Measurements from ENCODE around the gene PAXX.
"Not testable (repeated sequence)": the region's sequence is repeated elsewhere in the genome, so short reads cannot be mapped to it uniquely, and the experiment has no call there.

The PAXX gene

DNA sequence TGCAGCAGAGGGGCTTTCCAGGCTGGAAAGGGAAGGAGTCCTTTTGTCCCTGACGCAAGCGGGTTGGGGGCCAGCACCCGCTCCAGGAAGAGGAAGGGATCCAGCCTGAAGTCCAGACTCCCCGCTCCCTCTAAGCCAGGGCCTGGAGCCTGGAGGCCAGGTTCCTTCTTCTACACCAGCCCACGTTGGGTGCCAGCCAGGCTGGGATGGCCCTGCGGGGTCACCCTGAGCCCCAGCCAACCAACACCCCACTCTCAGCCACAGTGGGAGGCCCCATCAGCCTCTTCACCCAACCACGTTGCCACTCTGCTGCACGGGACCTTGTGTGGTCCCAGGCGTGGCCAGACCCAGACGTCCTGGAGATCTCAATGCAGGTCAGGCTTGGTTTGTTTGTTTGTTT is 40.6 kb downstream of the PAXX start:
- DNase-seq (ENCODE audit: low spot score), result no peak

DNA sequence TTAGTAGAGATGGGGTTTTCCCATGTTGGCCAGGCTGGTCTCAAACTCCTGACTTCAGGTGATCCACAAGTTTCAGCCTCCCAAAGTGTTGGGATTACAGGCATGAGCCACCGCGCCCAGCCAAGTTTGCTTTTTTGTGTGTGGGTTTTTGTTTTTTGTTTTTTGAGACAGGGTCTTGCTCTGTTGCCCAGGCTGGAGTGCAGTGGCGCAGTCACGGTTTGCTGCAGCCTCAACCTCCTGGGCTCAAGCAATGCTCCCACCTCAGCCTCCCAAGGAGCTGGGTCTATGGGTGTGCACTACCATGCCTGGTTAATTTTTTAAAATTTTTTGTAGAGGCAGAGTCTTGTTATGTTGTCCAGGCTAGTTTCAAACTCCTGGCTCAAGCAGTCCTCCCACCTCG is 41.3 kb downstream of the PAXX start:
- not testable (repeated sequence) for DNase-seq (ENCODE audit: low spot score)

DNA sequence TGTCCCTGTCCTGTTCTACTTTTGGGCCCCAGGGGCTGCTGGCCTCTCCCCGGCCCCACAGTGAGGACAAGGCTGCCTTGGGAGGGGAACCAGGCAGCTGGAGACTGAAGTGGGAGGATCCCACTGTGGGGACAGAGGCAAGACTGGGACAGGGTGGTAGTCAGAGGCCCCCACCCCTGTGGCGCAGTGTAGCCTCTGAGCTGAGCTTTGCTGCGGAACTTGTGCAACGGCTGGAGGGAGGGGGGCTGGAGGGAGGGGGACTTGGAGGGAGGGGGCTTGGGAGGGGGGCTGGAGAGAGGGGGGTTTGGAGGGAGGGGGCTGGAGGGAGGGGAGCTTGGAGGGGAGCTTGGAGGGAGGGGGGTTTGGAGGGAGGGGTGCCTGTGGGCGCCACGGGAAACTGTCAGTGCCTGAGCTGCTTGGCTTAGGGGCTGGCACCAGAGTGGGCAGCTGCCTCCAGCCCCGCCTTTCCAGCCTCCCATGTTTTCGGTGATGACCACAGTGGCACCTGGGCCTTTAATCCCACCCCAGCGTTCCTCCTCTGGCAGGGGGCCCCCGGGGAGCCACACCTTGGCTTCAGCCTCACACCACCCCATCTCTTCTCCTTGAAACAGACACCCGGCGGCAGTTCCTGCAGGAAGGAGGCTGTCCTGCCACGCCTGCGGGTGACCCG is 42.0 kb downstream of the PAXX start:
- no peak for DNase-seq (ENCODE audit: low spot score)

DNA sequence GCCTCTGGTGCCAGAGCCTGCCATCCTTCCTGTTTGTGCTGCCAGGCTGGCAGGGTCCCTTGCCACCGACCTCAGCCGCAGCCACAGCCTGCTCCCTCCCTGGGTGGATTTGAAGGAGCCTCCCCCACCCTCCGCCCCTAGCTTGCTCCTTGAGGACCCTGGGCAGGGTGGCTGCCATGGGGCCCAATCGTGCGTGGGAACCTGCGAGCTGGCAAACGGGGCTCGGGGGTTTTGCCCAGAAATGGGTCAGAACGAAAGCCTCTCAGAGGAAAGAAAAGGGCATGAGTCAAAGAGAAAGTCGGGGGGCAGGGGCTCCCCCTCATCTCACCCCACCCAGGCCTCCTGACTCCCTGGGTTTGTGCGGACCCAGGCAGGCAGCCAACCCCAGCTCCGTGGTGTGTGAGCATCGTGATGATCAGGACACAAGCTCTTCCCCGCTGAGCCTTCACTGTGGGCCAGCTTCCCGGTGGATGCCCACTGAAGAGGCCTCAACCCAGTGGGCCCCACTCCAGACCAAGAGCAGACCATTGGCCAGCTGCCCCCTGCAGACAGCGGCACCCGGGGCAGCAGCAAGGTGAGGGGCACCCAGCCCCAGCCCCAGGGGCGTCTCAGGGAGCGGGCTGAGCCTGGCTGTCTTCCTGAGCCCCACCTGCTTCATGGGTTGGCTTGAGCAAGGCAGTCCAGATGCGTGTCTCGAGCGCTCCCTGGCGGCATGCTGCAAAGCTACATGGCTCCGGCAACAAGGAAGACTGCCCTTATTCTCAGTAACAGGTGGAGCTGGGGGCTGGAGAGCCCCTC is 42.7 kb downstream of the PAXX start:
- peak; percentile 83 for DNase-seq (ENCODE audit: low spot score)

DNA sequence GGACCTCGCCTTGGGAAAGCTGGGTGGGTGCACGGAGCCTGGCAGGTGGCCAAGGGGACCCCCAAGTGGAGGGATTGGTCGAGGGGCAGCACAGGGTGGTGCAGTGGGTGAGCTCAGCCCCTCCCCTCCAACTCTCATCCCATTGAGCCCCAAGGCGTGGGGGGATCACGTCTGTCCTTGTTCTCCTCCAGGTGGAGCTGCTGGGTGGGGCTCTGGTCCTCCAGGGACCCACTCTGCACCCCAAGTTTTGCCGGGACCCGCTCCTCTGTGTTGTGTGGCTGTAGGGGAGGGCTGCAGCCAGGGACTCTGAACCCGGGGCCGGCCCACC is 43.2 kb downstream of the PAXX start:
- DNase-seq (ENCODE audit: low spot score), result no peak

DNA sequence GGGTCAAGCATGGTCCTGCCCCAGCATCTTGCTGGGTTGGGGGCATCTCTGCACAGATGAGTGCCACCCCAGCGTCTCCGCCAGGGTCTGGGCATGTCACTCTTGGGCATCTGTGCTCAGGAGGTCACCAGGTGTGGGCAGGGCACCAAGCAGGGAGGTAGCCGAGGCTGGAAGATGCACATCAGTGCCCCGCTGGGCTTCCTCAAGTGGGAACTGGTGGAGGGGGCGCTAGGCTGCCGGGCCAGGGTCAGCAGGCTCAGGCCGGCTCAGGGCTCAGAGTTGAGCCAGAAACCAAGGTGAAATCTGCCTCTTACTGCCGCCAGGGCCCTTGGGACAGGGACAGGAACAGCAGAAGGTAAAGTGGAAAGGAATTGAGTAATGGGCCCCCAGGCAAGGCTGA is 43.7 kb downstream of the PAXX start:
- DNase-seq (ENCODE audit: low spot score), result no peak

DNA sequence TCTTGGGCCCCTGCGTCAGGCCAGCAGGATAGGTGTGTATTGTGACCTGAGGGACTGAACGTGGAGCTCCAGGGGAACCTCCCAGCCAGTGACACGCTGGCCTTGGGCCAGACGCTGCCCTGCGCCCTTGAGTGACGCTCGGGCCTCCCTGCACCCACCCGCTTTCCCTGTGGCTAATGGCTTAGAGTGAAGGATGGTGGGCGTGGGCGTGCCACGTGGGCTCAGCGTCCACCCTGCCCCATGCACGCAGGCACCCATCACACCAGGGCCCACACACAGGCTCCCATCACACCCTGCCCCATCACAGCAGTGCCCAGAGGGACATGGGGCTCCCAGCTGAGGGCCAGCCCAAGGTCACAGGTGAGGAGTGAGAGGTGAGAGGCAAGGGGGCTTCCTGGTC is 44.8 kb downstream of the PAXX start:
- no peak for DNase-seq (ENCODE audit: low spot score)

DNA sequence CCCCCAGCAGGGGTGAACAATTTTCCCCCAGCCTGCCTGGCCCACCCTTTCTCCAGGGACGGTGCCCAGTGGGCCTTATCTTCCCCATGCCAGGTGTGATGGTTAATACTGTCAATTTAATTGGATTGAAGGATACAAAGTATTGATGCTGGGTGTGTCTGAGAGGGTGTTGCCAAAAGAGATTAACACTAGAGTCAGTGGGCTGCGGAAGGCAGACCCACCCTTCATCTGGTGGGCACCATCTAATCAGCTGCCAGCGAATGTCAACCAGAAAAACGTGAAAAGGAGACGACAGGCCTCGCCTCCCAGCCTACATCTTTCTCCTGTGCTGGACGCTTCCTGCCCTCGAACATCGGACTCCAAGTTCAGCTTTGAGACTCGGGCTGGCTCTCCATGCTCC is 45.3 kb downstream of the PAXX start:
- DNase-seq (ENCODE audit: low spot score), result no peak

DNA sequence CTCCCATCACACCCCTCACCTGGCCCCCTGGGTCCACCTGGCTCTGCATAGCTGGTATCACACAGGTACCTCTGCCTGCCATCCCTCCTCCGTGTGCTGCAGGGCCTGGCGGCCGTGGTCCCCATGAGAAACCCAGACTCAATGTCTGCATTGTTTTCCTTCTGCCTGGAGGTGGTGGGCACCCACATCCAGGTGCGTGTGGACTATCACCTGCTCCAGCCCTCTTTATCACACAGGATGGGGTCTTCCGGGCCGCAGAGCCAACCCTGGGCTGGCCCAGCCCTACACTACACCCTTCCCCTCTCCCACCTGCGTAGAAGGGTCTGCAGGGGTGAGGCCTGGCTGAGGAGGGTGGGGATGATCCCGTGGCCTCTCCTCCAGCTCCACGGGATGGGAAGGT is 46.7 kb downstream of the PAXX start:
- DNase-seq (ENCODE audit: low spot score), result no peak

DNA sequence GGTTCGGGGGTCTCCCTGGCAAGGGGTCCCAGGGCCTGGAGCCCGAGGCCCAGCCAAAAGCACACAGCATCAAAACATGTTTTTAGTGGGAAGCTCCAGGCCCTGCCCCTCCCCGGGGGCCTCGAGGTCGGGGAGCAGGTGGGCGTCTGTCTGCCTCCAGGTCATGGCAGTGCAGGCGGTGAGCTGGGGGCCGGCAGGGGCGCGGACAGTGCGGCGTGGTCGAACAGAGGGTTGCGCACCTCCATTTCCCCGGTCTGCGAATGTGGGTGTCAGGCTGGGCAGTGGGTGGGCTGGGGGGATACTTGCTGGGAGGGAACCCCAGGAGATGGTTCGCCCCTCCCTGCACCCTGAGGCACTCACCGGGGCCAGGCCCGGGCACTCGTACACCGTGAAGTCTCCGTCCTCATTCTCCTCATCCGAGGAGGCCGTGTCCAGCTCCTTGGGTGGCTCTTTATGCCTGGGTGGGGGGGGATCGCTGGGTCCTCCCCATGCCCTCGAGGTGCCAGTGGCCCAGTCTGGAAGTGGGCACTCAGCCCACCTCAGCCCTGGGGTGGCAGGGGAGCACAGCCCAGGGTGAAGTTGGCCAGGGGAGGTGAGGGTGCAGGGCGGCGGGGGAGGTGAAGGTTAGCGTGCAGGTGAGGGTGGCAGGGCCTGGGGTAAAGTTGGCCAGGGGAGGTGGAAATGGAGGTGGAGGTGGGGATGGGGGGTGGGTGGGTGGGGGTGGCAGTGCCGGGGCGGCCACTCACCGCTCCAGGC is 47.6 kb downstream of the PAXX start:
- no peak for DNase-seq (ENCODE audit: low spot score)

DNA sequence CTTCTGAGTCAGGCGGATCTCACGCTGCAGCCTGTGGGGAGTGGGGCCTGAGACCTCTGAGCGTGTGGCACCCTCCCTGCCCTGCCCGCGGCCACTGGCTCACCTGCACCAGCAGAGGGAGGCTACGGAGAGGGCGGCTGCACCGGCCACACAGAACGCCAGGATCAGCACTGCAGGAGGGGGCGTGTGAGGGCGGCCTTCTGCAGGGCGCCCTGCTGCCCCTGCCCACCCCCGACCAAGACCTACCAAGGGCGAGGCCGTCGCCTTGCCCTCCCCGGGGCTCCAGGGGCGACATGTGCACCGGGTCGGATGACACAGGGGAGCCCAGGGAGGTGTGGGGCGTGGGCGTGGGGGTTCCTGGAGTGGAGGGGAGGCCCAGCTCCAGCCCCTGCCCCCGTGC is 48.3 kb downstream of the PAXX start:
- no peak for DNase-seq (ENCODE audit: low spot score)

DNA sequence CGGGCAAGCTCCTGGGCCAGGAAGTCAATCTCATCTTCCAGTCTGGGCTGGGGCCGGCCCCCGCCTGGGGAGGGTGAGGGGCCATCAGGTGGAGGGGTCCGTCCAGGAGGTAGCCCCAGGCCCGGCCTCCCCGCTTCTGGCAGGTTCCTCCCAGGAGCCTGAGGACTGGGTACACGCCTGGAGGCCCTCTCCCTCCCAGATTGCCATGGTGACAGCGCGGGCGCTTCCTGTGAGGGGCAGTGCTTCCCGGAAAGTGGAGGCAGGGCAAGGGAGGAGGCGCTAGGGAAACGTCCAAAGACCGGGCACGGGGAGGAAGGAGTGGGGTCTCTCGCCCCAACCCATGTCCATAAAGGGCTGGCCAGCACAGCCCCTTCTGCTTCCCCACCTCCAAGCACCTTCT is 48.9 kb downstream of the PAXX start:
- no peak for DNase-seq (ENCODE audit: low spot score)

DNA sequence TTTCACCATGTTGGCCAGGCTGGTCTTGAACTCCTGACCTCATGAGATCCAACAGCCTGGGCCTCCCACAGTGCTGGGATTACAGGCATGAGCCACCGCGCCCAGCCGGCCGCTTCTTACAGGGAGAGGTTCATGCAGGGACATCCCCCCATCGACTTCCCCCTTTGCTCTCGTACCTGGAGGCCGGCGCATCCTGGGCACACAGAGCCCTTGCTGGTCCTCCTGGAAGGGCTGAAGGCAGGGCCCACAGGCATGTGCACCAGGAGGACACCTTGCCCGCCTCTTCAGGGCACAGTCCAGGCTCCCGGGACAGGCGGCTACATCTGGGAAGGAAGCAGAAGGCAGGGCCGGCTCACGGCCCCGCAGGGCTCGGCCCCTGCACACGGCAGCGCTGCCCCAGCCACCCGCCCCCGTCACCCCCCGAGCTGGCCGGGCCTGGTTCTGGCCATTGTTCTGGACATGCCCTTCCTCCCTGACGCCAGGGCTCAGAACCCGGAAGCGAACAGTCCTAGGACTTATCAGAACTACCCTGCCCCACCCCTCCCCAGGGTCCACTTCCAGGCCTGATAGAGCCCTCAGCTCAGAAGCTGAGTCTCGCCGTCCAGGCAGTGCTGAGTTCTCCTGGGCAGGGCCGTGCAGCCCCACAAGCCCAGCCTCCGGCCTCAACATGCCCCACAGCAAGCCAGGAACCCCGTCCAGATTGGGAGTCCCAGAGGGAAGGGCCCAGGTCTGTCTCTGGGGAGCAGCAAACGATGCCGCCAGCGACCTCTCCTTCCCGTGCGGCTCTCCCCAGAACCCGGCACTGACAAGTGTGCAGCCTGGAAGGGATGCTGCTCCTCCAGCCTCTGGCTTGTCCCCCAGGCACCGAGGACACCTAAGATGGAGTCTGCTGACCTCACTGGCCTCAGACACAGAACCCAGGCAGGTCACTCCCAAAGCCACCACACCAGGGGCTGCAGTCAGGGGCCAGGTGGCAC is 50.8 kb downstream of the PAXX start:
- no peak for DNase-seq (ENCODE audit: low spot score)

All from putamen (tissue), 1 donor.